ENCODE data around the gene ZBTB7C.

ZBTB7C gene

GRCh38 chr18:48165111-48165866 is 243.9 kb downstream of the ZBTB7C start:
- DNase-seq (ENCODE audit: low read depth), result no peak
- no peak overlapping the region for H3K4me3 ChIP-seq (ENCODE audit: low read depth, low read length)
- TF ChIP-seq CTCF (IDR thresholded peaks at IDR 0.05; ENCODE audit: low read depth, low read length, missing control alignments), result no peak

- TF ChIP-seq CTCF (IDR thresholded peaks at IDR 0.05; ENCODE audit: low read depth, low read length, missing control alignments), result no peak
- H3K4me3 ChIP-seq (ENCODE audit: low read depth, low read length), result no peak overlapping the region
- no peak for DNase-seq (ENCODE audit: low read depth)
These were observed 244.5 kb downstream of the ZBTB7C start for GRCh38 chr18:48164701-48165100.

- no peak for TF ChIP-seq CTCF (IDR thresholded peaks at IDR 0.05; ENCODE audit: low read depth, low read length, missing control alignments)
- no peak for DNase-seq (ENCODE audit: low read depth)
- no peak overlapping the region for H3K4me3 ChIP-seq (ENCODE audit: low read depth, low read length)
These were observed 245.1 kb downstream of the ZBTB7C start for GRCh38 chr18:48164116-48164515.

GRCh38 chr18:48163738-48164115 is 245.5 kb downstream of the ZBTB7C start:
- no peak for DNase-seq (ENCODE audit: low read depth)
- no peak for TF ChIP-seq CTCF (IDR thresholded peaks at IDR 0.05; ENCODE audit: low read depth, low read length, missing control alignments)
- H3K4me3 ChIP-seq (ENCODE audit: low read depth, low read length), result no peak overlapping the region

GRCh38 chr18:48162956-48163737 is 246.0 kb downstream of the ZBTB7C start:
- H3K4me3 ChIP-seq (ENCODE audit: low read depth, low read length), result no peak overlapping the region
- no peak for TF ChIP-seq CTCF (IDR thresholded peaks at IDR 0.05; ENCODE audit: low read depth, low read length, missing control alignments)
- DNase-seq (ENCODE audit: low read depth), result no peak

- H3K4me3 ChIP-seq (ENCODE audit: low read depth, low read length), result peak overlapping the region; percentile 37
- TF ChIP-seq CTCF (IDR thresholded peaks at IDR 0.05; ENCODE audit: low read depth, low read length, missing control alignments), result no peak
- no peak for DNase-seq (ENCODE audit: low read depth)
These were observed 247.1 kb downstream of the ZBTB7C start for GRCh38 chr18:48161911-48162698.
